Cerebellar cortex (tissue), 1 donor: ENCODE data around the gene CDC16.
"Not testable (repeated sequence)": the region's sequence is repeated elsewhere in the genome, so short reads cannot be mapped to it uniquely, and the experiment has no call there.

ENCODE experiments used
- DNase-seq: peaks from one replicate; pipeline ENCODE4 v3.0.0-alpha.2; 2015; ENCODE audit warnings: low spot score

Gene CDC16

GRCh38 chr13:114234645-114235421 lies at the start of gene CDC16:
CDC16 (plus strand) TSS chr13:114234897; CDS start chr13:114235085, 188 bp downstream.
- peak; percentile 93 for DNase-seq

- DNase-seq: no peak
Measured at GRCh38 chr13:114185182-114185971, 49.3 kb upstream of the CDC16 start.

GRCh38 chr13:114194853-114195252 lies 39.8 kb upstream of the CDC16 start:
- no peak for DNase-seq

GRCh38 chr13:114196629-114197028 lies 38.1 kb upstream of the CDC16 start:
- DNase-seq: no peak

- no peak for DNase-seq
Measured at GRCh38 chr13:114198556-114198955, 36.1 kb upstream of the CDC16 start.

GRCh38 chr13:114199526-114199925 lies 35.2 kb upstream of the CDC16 start:
- DNase-seq: not testable (repeated sequence)

- DNase-seq: no peak
Measured at GRCh38 chr13:114199954-114200353, 34.7 kb upstream of the CDC16 start.

- DNase-seq: no peak
Measured at GRCh38 chr13:114200399-114200911, 34.2 kb upstream of the CDC16 start.

GRCh38 chr13:114202581-114202980 lies 32.1 kb upstream of the CDC16 start:
- DNase-seq: no peak

GRCh38 chr13:114203536-114203935 lies 31.2 kb upstream of the CDC16 start:
- DNase-seq: no peak

- DNase-seq: no peak
Measured at GRCh38 chr13:114204894-114205293, 29.8 kb upstream of the CDC16 start.

- no peak for DNase-seq
Measured at GRCh38 chr13:114208134-114208533, 26.6 kb upstream of the CDC16 start.

- no peak for DNase-seq
Measured at GRCh38 chr13:114211446-114212157, 23.1 kb upstream of the CDC16 start.

GRCh38 chr13:114212158-114212495 lies 22.6 kb upstream of the CDC16 start:
- no peak for DNase-seq

- DNase-seq: no peak
Measured at GRCh38 chr13:114213980-114214379, 20.7 kb upstream of the CDC16 start.

- no peak for DNase-seq
Measured at GRCh38 chr13:114219392-114219791, 15.3 kb upstream of the CDC16 start.

- no peak for DNase-seq
Measured at GRCh38 chr13:114222461-114222968, 12.2 kb upstream of the CDC16 start.

- no peak for DNase-seq
Measured at GRCh38 chr13:114224201-114224600, 10.5 kb upstream of the CDC16 start.

GRCh38 chr13:114225610-114226009 lies 9.1 kb upstream of the CDC16 start:
- DNase-seq: peak; percentile 1

GRCh38 chr13:114226088-114226487 lies 8.6 kb upstream of the CDC16 start:
- DNase-seq: peak; percentile 2

GRCh38 chr13:114226699-114227323 lies 7.9 kb upstream of the CDC16 start:
- peak; percentile 86 for DNase-seq

GRCh38 chr13:114227528-114227927 lies 7.2 kb upstream of the CDC16 start:
- no peak for DNase-seq
